Upper lobe of left lung (tissue), 4 donors: ENCODE results near the gene RNASE7.

Experiments used
- CTCF ChIP-seq, 6 experiments: fragments of 450-650 bp in 4 of 6; fragments of 200-600 bp in 2 of 6; sonication (generic) in 2 of 6; IDR thresholded peaks; one replicate each; pipeline ENCODE4 v1.5.1; 2016 to 2019; ENCODE audit warnings: antibody characterized with exemption in 6 of 6
- EP300 ChIP-seq, 4 donors: sonication (generic); formaldehyde crosslinking; IDR thresholded peaks; one replicate each; pipeline ENCODE4 v1.5.1; 2017; ENCODE audit warnings: antibody characterized with exemption in 4 of 4, control low read depth in 2 of 4
- POLR2A ChIP-seq, 4 donors: fragments of 450-650 bp; IDR thresholded peaks; one replicate each; pipeline ENCODE4 v1.5.1; 2016 to 2017; ENCODE audit warnings: antibody characterized with exemption in 4 of 4, mild to moderate bottlenecking in 2 of 4
- POLR2AphosphoS5 ChIP-seq, 2 donors: sonication (generic); formaldehyde crosslinking; IDR thresholded peaks; one replicate each; pipeline ENCODE4 v1.5.1; 2017; ENCODE audit warnings: antibody characterized with exemption in 2 of 2

DNA sequence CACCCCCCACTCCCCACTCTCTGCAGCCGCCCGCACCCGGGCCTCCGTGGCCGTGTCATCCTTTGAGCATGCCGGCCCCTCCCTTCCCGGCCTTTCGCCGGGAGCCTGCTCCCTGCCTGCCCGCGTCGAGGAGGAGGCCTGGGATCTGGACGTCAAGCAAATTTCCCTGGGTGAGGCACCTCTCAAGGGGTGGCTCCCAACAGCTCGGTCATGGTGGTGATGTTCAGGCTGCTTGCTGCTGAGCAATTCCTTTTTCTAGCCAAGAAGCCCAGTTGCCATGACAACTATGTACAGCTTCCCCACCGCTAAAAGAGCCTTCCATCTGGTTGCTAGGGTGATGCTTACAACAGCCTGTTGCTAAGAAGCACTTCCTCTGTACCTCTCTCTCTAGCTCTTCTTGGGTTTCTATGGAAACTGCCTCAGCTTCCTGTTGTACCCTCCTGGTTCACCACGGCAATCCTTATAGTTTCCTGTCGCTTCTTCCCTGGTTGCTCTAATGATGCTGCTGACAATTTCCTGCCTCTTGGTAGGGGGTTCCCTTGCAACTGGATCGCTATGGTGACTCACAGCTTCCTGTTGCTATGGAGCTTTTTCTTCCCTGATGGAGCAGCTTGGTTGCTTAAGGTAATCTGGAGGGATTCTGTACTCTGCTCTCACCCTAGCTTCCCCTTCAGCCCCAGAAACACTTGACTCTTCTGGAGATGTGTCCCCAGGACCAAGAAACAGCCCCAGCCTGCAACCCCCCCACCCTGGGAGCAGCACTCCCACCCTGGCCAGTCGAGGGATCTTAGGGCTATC, 45.3 kb downstream of the RNASE7 start:
- no peak for TF ChIP-seq CTCF (IDR thresholded peaks at IDR 0.05)
- no peak for TF ChIP-seq EP300 (IDR thresholded peaks at IDR 0.05)
- no peak for TF ChIP-seq POLR2AphosphoS5 (IDR thresholded peaks at IDR 0.05)
- no peak for TF ChIP-seq POLR2A (IDR thresholded peaks at IDR 0.05)
